HUES64 (cell line): ENCODE data around the gene BSN.
"Not testable (repeated sequence)": the region's sequence is repeated elsewhere in the genome, so short reads cannot be mapped to it uniquely, and the experiment has no call there.

Experiments used
- H3K27ac ChIP-seq: 2 replicates; pipeline ENCODE4 v1.7.0; 2013; ENCODE audit warnings: low read depth, low read length, inconsistent platforms
- H3K27me3 ChIP-seq: 2 replicates; pipeline ENCODE4 v1.6.1; 2013; ENCODE audit warnings: mild to moderate bottlenecking, low read length; ENCODE audit not compliant: insufficient read depth
- H3K36me3 ChIP-seq: 2 replicates; pipeline ENCODE4 v1.6.1; 2013; ENCODE audit warnings: mild to moderate bottlenecking, low read length; ENCODE audit not compliant: insufficient read depth
- H3K4me1 ChIP-seq: 2 replicates; pipeline ENCODE4 v1.6.1; 2013; ENCODE audit warnings: mild to moderate bottlenecking, low read length, moderate library complexity; ENCODE audit not compliant: insufficient read depth
- H3K4me3 ChIP-seq: 2 replicates; pipeline ENCODE4 v1.5.1; 2013; ENCODE audit warnings: mild to moderate bottlenecking, low read length, moderate library complexity
- H3K9ac ChIP-seq: 2 replicates; pipeline ENCODE4 v1.6.1; 2013; ENCODE audit warnings: mild to moderate bottlenecking, low read depth, low read length
- H3K9me3 ChIP-seq: 2 replicates; pipeline ENCODE4 v1.6.1; 2013; ENCODE audit warnings: low read depth, low read length; ENCODE audit not compliant: insufficient read depth
- WGBS: fragments of 150-250, 120-280 bp; methylation state at CpG from one replicate; pipeline ENCODE4 v1.1.7; 2013; ENCODE audit warnings: missing lambda C conversion rate; 5-methylcytosine and 5-hydroxymethylcytosine counted together

BSN gene

GRCh38 chr3:49680493-49681231 is 126.4 kb downstream of the BSN start:
- Histone ChIP-seq H3K9me3 (no peaks in the 10 kb centered on the region), H3K36me3 (peaks cover 88% of the 10 kb centered on the region), H3K9ac (no peak overlapping the region), H3K4me1 (no peaks in the 10 kb centered on the region), H3K4me3 (no peak overlapping the region), H3K27ac (no peak overlapping the region), H3K27me3 (no peaks in the 10 kb centered on the region)
- WGBS, result 97% methylated on average over 7 of the region's 7 CpGs

- Histone ChIP-seq H3K36me3 (peaks cover 83% of the 10 kb centered on the region), H3K4me1 (no peaks in the 10 kb centered on the region), H3K27me3 (no peaks in the 10 kb centered on the region), H3K4me3 (no peak overlapping the region), H3K9me3 (no peaks in the 10 kb centered on the region), H3K9ac (no peak overlapping the region), H3K27ac (no peak overlapping the region)
- 97% methylated on average over 2 of the region's 2 CpGs for WGBS
Measured at GRCh38 chr3:49681232-49681522, 126.9 kb downstream of the BSN start.

GRCh38 chr3:49681543-49681942 is 127.3 kb downstream of the BSN start:
- H3K36me3 ChIP-seq, result peaks cover 79% of the 10 kb centered on the region

GRCh38 chr3:49683162-49683561 is 128.9 kb downstream of the BSN start:
- no peaks in the 10 kb centered on the region for H3K27me3 ChIP-seq
- H3K27ac ChIP-seq, result no peak overlapping the region
- no peak overlapping the region for H3K9ac ChIP-seq
- H3K9me3 ChIP-seq, result no peaks in the 10 kb centered on the region
- 89% methylated on average over 6 of the region's 6 CpGs for WGBS
- H3K4me3 ChIP-seq, result no peak overlapping the region
- H3K36me3 ChIP-seq, result peaks cover 63% of the 10 kb centered on the region
- no peaks in the 10 kb centered on the region for H3K4me1 ChIP-seq

More at GRCh38 chr3:49681543-49681942, 127.3 kb downstream of the BSN start:
- Histone ChIP-seq H3K9ac (no peak overlapping the region), H3K4me1 (no peaks in the 10 kb centered on the region), H3K4me3 (no peak overlapping the region), H3K27ac (no peak overlapping the region), H3K27me3 (no peaks in the 10 kb centered on the region), H3K9me3 (no peaks in the 10 kb centered on the region)
- WGBS, result 90% methylated on average over 4 of the region's 4 CpGs

- not testable (repeated sequence) for H3K4me1 ChIP-seq, H3K9me3 ChIP-seq, H3K4me3 ChIP-seq, H3K27me3 ChIP-seq, H3K27ac ChIP-seq, H3K9ac ChIP-seq
- peaks cover 50% of the 10 kb centered on the region for H3K36me3 ChIP-seq
- WGBS, result 93% methylated on average over 2 of the region's 2 CpGs
Measured at GRCh38 chr3:49684453-49684852, 130.2 kb downstream of the BSN start.

- H3K36me3 ChIP-seq, result peaks cover 43% of the 10 kb centered on the region
- not testable (repeated sequence) for H3K9me3 ChIP-seq, H3K27me3 ChIP-seq, H3K27ac ChIP-seq, H3K9ac ChIP-seq, H3K4me3 ChIP-seq, H3K4me1 ChIP-seq
- WGBS, result 96% methylated on average over 10 of the region's 10 CpGs
Measured at GRCh38 chr3:49685103-49685502, 130.8 kb downstream of the BSN start.

- not testable (repeated sequence) for H3K27ac ChIP-seq, H3K4me1 ChIP-seq, H3K9me3 ChIP-seq, H3K9ac ChIP-seq, H3K27me3 ChIP-seq
- peaks cover 36% of the 10 kb centered on the region for H3K36me3 ChIP-seq
- WGBS, result 33% methylated on average over 35 of the region's 36 CpGs
- peak overlapping the region; percentile 70 for H3K4me3 ChIP-seq
Measured at GRCh38 chr3:49685846-49686245, 131.6 kb downstream of the BSN start.

- H3K4me1 ChIP-seq, H3K27me3 ChIP-seq, H3K9me3 ChIP-seq: not testable (repeated sequence)
- Histone ChIP-seq H3K4me3 (peak overlapping the region; percentile 70), H3K36me3 (peaks cover 31% of the 10 kb centered on the region), H3K9ac (peak overlapping the region; percentile 82; the same call in 1 of the 2 replicates), H3K27ac (peak overlapping the region; percentile 78; the same call in 1 of the 2 replicates)
- under 1% methylated on average over 20 of the region's 29 CpGs for WGBS
Measured at GRCh38 chr3:49686346-49686745, 132.1 kb downstream of the BSN start.

GRCh38 chr3:49686769-49687423 is 132.6 kb downstream of the BSN start:
- H3K27me3 ChIP-seq, H3K9me3 ChIP-seq, H3K4me1 ChIP-seq: not testable (repeated sequence)
- Histone ChIP-seq H3K4me3 (peak overlapping the region; percentile 70), H3K36me3 (peaks cover 25% of the 10 kb centered on the region), H3K9ac (peak overlapping the region; percentile 82), H3K27ac (peak overlapping the region; percentile 78; the same call in 1 of the 2 replicates)
- WGBS, result 6% methylated on average over 44 of the region's 44 CpGs

- H3K4me1 ChIP-seq, H3K27me3 ChIP-seq, H3K9me3 ChIP-seq, H3K27ac ChIP-seq: not testable (repeated sequence)
- Histone ChIP-seq H3K9ac (0 out of 2 replicates have a peak overlapping the region, but pooled peaks have one; percentile 82), H3K4me3 (peak overlapping the region; percentile 70), H3K36me3 (peaks cover 20% of the 10 kb centered on the region)
- 92% methylated on average over 12 of the region's 12 CpGs for WGBS
Measured at GRCh38 chr3:49687424-49687795, 133.1 kb downstream of the BSN start.

- Histone ChIP-seq H3K9ac (peak overlapping the region; percentile 84), H3K4me3 (peak overlapping the region; percentile 82), H3K27ac (peak overlapping the region; percentile 57; the same call in 1 of the 2 replicates)
- H3K27me3 ChIP-seq, H3K9me3 ChIP-seq, H3K4me1 ChIP-seq, H3K36me3 ChIP-seq: not testable (repeated sequence)
- 95% methylated on average over 6 of the region's 7 CpGs for WGBS
Measured at GRCh38 chr3:49688338-49689045, 134.2 kb downstream of the BSN start.
